GM13976 (cell line): Measurements from ENCODE around the gene L3MBTL4.

Experiments used
- DNase-seq: peaks from one replicate; pipeline ENCODE4 v3.0.0; 2012; ENCODE audit warnings: low spot score
- in situ Hi-C: fragments of 300-500 bp; cut with MboI; formaldehyde crosslinking; loops from one replicate; pipeline ENCODE4 v1.12.0; 2022; ENCODE audit warnings: low sequenced_read_pairs, mixed read lengths, inconsistent platforms; ENCODE audit not compliant: unreplicated experiment
- TF ChIP-seq, protein P1 (sequence below): IDR thresholded peaks from 2 replicates; pipeline ENCODE4 v1.5.1; 2012; ENCODE audit warnings: borderline replicate concordance, mild to moderate bottlenecking; ENCODE audit not compliant: insufficient read depth; ENCODE audit errors: extremely low read depth, missing control alignments, control extremely low read depth

The L3MBTL4 gene

DNA sequence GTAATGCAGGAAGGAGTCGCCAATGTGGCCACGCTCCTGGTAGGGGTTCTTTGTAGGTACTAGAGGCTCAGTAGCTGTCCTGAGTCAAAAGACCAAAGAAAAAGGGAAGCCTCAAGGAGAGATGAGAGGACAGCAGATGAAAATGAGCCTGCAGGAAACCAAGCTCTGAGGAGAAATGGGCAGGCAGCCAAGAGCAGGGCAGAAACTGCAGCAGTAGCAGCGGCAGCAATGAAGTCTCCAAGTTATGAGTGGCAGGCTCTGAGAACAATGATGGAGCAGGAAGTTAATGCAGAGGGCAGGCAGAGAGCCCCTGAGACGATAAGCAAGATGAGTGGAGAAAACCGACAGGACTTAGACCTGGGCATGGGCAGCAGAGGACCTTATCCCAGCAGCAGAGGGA lies 471.2 kb downstream of the L3MBTL4 start:
- TF ChIP-seq, protein P1, sequence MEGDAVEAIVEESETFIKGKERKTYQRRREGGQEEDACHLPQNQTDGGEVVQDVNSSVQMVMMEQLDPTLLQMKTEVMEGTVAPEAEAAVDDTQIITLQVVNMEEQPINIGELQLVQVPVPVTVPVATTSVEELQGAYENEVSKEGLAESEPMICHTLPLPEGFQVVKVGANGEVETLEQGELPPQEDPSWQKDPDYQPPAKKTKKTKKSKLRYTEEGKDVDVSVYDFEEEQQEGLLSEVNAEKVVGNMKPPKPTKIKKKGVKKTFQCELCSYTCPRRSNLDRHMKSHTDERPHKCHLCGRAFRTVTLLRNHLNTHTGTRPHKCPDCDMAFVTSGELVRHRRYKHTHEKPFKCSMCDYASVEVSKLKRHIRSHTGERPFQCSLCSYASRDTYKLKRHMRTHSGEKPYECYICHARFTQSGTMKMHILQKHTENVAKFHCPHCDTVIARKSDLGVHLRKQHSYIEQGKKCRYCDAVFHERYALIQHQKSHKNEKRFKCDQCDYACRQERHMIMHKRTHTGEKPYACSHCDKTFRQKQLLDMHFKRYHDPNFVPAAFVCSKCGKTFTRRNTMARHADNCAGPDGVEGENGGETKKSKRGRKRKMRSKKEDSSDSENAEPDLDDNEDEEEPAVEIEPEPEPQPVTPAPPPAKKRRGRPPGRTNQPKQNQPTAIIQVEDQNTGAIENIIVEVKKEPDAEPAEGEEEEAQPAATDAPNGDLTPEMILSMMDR, result no peak
- no peak for DNase-seq
- in situ Hi-C loops, result no loop called here

DNA sequence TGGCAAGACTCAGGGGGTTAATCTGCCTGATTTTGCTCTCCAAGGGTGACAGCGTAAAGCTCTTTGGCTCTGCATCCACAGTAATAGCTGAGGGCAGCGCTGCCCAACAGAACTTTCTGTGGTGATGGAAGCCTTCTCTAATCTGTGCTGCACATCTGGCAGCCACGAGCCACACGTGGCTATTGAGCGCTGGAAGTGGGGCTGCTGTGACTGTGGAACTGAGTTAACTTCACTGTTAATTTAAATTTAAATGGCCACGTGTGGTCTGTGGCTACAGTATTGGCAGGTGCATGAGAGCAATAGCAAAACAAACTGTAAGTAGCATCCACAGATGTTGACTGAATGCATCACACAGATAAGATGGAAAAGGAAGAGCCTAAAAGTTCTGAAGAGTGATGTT lies 472.1 kb downstream of the L3MBTL4 start:
- in situ Hi-C loops, result no loop called here
- TF ChIP-seq, protein P1, result no peak
- DNase-seq, result no peak

DNA sequence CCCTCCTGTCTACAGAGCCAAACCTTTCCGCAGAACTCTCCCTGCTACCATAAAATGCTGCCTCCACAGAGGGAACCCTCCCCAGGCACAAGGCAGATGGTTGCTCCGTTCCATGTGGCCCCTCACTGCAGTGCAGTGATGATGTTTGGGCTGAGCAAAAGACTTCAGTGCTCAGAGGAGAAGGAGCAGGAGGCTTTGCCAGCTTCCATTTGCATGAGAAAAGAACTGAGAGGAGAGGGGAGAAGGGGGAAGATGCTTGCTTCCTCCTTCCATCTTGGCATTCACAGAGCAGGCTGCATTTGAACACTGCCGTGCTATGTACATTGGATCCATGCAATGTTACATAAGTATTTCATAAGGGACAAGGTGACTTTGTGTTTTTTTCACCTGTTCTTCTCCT lies 472.8 kb downstream of the L3MBTL4 start:
- in situ Hi-C loops, result no loop called here
- no peak for DNase-seq
- TF ChIP-seq, protein P1, result no peak

DNA sequence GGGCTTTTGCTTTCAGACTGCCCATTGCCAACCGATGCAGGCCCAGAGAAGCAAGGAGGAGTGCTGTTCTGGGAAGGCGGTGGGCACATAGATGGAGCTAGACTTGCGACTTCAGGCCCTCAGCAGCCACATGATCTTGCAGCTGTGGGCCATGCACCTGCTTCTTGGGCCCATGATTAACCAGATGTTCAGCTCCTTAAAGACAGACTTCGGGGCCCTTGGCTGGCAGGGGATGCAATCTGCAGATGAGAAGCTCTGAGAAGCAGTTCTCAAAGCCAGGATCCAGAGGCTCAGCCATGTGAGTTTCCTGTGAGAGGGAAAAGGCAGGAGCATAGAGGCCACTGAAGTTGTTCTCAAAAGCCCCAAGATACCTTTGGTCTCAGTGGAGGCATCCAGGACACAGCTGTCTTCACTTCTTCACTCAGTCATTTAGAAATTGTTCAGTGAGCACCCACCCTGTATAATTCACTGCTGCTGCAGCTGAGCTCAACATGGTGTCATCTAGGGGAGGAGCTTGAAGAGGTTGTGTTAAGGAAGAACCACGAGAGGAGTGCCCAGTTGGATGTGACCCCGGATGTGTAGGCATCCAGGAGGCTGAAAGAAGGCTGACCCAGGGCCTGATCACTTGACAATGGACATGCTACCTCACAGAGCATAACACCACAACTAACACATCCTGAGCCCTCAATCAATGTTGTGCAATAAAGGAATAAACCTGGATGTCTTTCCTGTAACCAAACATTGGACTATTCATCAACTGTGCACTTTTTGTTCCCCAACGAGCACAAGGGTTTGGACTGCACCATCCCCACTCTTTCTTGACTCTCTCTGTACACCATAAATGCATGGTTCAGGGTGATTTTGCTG lies 474.7 kb downstream of the L3MBTL4 start:
- in situ Hi-C loops, result no loop called here
- no peak for DNase-seq
- TF ChIP-seq, protein P1, result no peak

DNA sequence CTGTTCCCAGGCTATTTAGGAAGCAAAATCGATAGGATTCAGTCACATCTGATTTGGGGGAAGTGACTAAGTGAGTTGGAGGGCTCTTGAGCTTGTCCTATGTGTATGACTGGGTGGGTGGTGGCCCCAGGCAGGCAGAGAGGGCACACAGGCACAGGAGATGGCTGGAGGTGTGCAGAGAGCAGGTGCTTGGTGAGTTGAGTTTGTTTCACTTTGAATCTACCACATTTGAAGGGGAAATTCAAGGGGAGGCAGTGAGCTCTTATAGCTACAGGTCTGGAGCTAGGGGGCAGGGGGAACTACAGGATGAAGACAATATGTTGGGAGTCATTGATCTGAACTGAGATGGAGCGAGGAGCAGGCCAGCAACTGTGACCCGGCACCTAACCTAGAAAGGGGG lies 476.9 kb downstream of the L3MBTL4 start:
- no peak for DNase-seq
- TF ChIP-seq, protein P1, result no peak
- in situ Hi-C loops, result no loop called here

DNA sequence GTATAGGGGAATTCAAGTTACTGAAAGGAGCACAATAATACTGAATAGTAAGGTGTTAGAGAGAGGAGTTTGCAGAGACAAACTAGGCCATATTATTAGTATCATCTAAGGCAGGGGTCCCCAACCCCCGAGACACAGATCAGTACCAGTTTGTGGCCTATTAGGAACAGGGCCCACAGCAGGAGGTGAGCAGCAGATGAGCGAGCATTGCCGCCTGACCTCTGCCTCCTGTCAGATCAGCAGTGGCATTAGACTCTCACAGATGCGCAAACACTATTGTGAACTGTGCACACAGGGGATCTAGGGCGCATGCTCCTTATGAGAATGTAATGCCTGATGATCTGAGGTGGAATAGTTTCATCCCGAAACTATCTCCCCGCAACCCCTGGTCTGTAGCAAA lies 477.6 kb downstream of the L3MBTL4 start:
- TF ChIP-seq, protein P1, result no peak
- in situ Hi-C loops, result no loop called here
- no peak for DNase-seq

DNA sequence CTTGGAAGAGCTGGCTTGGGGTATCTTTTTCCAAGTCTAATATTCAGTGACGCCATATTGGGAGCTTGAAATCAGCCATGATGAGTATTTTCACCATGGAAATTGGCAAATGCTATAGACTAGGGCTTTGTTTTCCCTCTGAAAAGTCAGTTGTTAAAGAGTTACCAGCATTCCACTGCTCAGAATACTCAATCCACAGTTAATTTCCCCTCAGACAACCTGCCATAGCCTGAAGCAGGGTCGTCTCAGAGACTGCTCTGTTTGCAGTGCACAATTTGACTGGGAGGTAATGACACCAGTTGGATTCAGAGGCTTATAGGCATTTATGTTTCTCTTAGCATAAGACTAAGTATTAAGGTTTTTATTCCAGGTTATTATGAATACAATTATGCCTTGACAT lies 483.9 kb downstream of the L3MBTL4 start:
- TF ChIP-seq, protein P1, result no peak
- in situ Hi-C loops, result no loop called here
- no peak for DNase-seq
